ENCODE measurements around the gene PRSS23.
"Not testable (repeated sequence)": the region's sequence is repeated elsewhere in the genome, so short reads cannot be mapped to it uniquely, and the experiment has no call there.

PRSS23 gene

GRCh38 chr11:86812322-86812670, 12.0 kb downstream of the PRSS23 start:
- in situ Hi-C loops (cut with HindIII; ENCODE audit: low sequenced_read_pairs): no loop called here

- in situ Hi-C loops (cut with HindIII; ENCODE audit: low sequenced_read_pairs): no loop called here
Measured at GRCh38 chr11:86812981-86813380, 12.6 kb downstream of the PRSS23 start.

GRCh38 chr11:86814775-86815174, 14.4 kb downstream of the PRSS23 start:
- in situ Hi-C loops (cut with HindIII; ENCODE audit: low sequenced_read_pairs): no loop called here

GRCh38 chr11:86815726-86816125, 15.4 kb downstream of the PRSS23 start:
- in situ Hi-C loops (cut with HindIII; ENCODE audit: low sequenced_read_pairs): no loop called here

GRCh38 chr11:86816251-86816726, 15.9 kb downstream of the PRSS23 start:
- in situ Hi-C loops (cut with HindIII; ENCODE audit: low sequenced_read_pairs): no loop called here

GRCh38 chr11:86818462-86819192, 18.3 kb downstream of the PRSS23 start:
- in situ Hi-C loops (cut with HindIII; ENCODE audit: low sequenced_read_pairs): no loop called here

GRCh38 chr11:86824139-86824538, 23.8 kb downstream of the PRSS23 start:
- in situ Hi-C loops (cut with HindIII; ENCODE audit: low sequenced_read_pairs): not testable (repeated sequence)

GRCh38 chr11:86834376-86834775, 34.0 kb downstream of the PRSS23 start:
- in situ Hi-C loops (cut with HindIII; ENCODE audit: low sequenced_read_pairs): not testable (repeated sequence)

- in situ Hi-C loops (cut with HindIII; ENCODE audit: low sequenced_read_pairs): not testable (repeated sequence)
Measured at GRCh38 chr11:86844762-86845508, 44.6 kb downstream of the PRSS23 start.

- in situ Hi-C loops (cut with HindIII; ENCODE audit: low sequenced_read_pairs): no loop called here
Measured at GRCh38 chr11:86848132-86848531, 47.8 kb downstream of the PRSS23 start.

GRCh38 chr11:86849679-86850078, 49.3 kb downstream of the PRSS23 start:
- in situ Hi-C loops (cut with HindIII; ENCODE audit: low sequenced_read_pairs): no loop called here

Data from DLD1 (cell line).